ENCODE results near the gene ZNF625. TPM values are rescaled to one million over a fixed set of nuclear protein-coding genes. Genes with fewer than 3 reads are reported as not detected.

The ZNF625 gene
- polyA plus RNA-seq, 3 donors: 0.37 TPM; not detected in 2

DNA sequence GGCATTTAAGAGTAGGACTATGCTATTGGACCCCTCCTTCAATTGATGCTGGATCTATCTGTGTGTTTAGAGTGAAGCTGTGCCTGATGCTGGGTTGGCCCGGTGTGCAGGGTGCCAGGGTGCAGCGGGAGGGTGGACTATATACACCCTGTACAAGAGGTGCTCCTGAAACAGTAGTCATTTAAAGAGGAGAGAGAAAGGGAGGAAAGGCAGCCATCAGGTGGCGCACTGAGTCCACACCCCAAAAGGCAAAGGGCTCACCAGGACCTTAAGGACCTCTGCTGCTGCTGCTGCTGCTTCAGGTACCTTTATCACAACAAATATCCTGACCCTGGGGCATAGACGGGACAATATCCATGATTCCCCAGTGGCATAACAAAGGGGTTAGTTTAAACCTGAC lies 45.7 kb upstream of the ZNF625 start:
- Mint-ChIP-seq H3K9me3 (peaks cover 24 to 62% (median 54%) of the 10 kb centered on the region in 7 donors), H3K27ac (no peak overlapping the region), H3K36me3 (peaks cover 2 to 4% of the 10 kb centered on the region in 2 donors), H3K4me1 (peaks cover 4% of the 10 kb centered on the region), H3K4me3 (no peak overlapping the region), H3K27me3 (ENCODE audit: low read depth in 3 of 3) (peaks cover 0 to 1% (median 0%) of the 10 kb centered on the region in 3 donors)
- TF ChIP-seq, protein P1, sequence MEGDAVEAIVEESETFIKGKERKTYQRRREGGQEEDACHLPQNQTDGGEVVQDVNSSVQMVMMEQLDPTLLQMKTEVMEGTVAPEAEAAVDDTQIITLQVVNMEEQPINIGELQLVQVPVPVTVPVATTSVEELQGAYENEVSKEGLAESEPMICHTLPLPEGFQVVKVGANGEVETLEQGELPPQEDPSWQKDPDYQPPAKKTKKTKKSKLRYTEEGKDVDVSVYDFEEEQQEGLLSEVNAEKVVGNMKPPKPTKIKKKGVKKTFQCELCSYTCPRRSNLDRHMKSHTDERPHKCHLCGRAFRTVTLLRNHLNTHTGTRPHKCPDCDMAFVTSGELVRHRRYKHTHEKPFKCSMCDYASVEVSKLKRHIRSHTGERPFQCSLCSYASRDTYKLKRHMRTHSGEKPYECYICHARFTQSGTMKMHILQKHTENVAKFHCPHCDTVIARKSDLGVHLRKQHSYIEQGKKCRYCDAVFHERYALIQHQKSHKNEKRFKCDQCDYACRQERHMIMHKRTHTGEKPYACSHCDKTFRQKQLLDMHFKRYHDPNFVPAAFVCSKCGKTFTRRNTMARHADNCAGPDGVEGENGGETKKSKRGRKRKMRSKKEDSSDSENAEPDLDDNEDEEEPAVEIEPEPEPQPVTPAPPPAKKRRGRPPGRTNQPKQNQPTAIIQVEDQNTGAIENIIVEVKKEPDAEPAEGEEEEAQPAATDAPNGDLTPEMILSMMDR (IDR thresholded peaks at IDR 0.05): peak; percentile 14
- peaks cover 0 to 3% of the 10 kb centered on the region in 2 donors for H3K36me3 ChIP-seq (replicated peaks in 1 of 2; ENCODE audit: control insufficient read depth in 1 of 2, insufficient read depth in 2 of 2, low read length in 2 of 2)
- no peaks in the 10 kb centered on the region for H3K27me3 ChIP-seq (ENCODE audit: control insufficient read depth in 2 of 2, insufficient read depth in 2 of 2, low read length in 2 of 2)
- no peak overlapping the region for H3K9ac ChIP-seq (ENCODE audit: insufficient read depth, low read length, poor library complexity, severe bottlenecking)
- no peak overlapping the region for H2AFZ ChIP-seq (ENCODE audit: insufficient read depth, low read depth, low read length, poor library complexity, severe bottlenecking)
- intact Hi-C loops (cut with micrococcal nuclease): no loop called here
- 36% methylated on average over 4 of the region's 4 CpGs for WGBS (ENCODE audit: insufficient coverage)
- H3K9me3 ChIP-seq (replicated peaks in 1 of 2; ENCODE audit: control insufficient read depth in 1 of 2, insufficient read depth in 1 of 2, low read length in 2 of 2): peaks cover 32 to 57% of the 10 kb centered on the region in 2 donors
- H3K4me2 ChIP-seq (replicated peaks; ENCODE audit: extremely low read depth, low read length, poor library complexity, severe bottlenecking): no peak overlapping the region
- peak in 1 of 3 donors; percentile 1 for DNase-seq
- H4K20me1 ChIP-seq (ENCODE audit: insufficient read depth, low read length): no peaks in the 10 kb centered on the region
- H3K4me3 ChIP-seq (replicated peaks in 1 of 3; ENCODE audit: low read depth in 2 of 3, low read length in 3 of 3): no peak overlapping the region
- H3K27ac ChIP-seq (ENCODE audit: low read depth in 1 of 2, low read length in 2 of 2): no peak overlapping the region
- H3K4me1 ChIP-seq (ENCODE audit: control insufficient read depth in 1 of 2, insufficient read depth in 2 of 2, low read length in 2 of 2): no peaks in the 10 kb centered on the region
- no peaks in the 10 kb centered on the region for H3K79me2 ChIP-seq (ENCODE audit: insufficient read depth, low read length)

DNA sequence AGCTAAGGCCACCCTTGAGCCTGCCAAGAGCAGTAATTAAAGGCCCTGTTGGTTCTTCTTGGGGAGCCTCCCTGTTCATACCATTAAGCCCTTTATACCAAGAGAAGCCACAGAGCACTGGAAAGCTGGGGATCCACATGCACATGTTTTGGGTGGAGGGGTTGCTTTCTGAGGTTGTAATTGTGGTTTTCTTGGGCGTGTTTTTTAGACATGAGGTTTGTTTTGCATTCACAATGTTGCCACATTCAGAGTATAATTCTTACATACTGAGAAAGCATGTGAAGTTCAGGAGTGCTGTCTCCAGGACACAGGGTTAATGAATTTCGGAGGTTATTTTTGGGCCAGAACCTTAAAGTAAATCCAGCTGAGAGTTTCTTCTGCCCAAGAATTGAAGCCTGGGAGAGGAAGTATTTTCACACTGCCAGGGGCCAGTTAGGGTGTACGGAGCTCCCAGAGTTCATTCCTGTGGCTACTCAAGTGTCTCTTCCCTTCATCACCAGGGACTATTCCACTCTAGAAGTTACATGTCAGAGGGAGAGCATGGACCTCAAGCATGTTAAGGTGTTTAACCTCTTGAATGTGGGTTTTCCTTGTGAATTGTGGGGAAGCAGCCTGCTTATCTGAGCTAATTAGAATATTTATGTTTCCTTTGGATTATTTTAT lies 43.4 kb upstream of the ZNF625 start:
- no CpG with 5 or more reads among the region's 3 CpGs for WGBS (ENCODE audit: insufficient coverage)
- DNase-seq: no peak

More for the DNA sequence above, 43.4 kb upstream of the ZNF625 start:
- Histone ChIP-seq H3K4me2 (replicated peaks; ENCODE audit: extremely low read depth, low read length, poor library complexity, severe bottlenecking) (no peak overlapping the region), H3K79me2 (ENCODE audit: insufficient read depth, low read length) (no peaks in the 10 kb centered on the region), H3K4me3 (replicated peaks in 1 of 3; ENCODE audit: low read depth in 2 of 3, low read length in 3 of 3) (no peak overlapping the region), H3K27ac (ENCODE audit: low read depth in 1 of 2, low read length in 2 of 2) (no peak overlapping the region), H4K20me1 (ENCODE audit: insufficient read depth, low read length) (no peaks in the 10 kb centered on the region), H3K9me3 (replicated peaks in 1 of 2; ENCODE audit: control insufficient read depth in 1 of 2, insufficient read depth in 1 of 2, low read length in 2 of 2) (peaks cover 35 to 66% of the 10 kb centered on the region in 2 donors), H2AFZ (ENCODE audit: insufficient read depth, low read depth, low read length, poor library complexity, severe bottlenecking) (no peak overlapping the region), H3K36me3 (replicated peaks in 1 of 2; ENCODE audit: control insufficient read depth in 1 of 2, insufficient read depth in 2 of 2, low read length in 2 of 2) (no peaks in the 10 kb centered on the region), H3K4me1 (ENCODE audit: control insufficient read depth in 1 of 2, insufficient read depth in 2 of 2, low read length in 2 of 2) (peaks cover 0 to 6% of the 10 kb centered on the region in 2 donors), H3K27me3 (ENCODE audit: control insufficient read depth in 2 of 2, insufficient read depth in 2 of 2, low read length in 2 of 2) (peaks cover 0 to 11% of the 10 kb centered on the region in 2 donors), H3K9ac (ENCODE audit: insufficient read depth, low read length, poor library complexity, severe bottlenecking) (no peak overlapping the region)
- Mint-ChIP-seq H3K4me3 (no peak overlapping the region), H3K36me3 (peaks cover 6 to 12% of the 10 kb centered on the region in 2 donors), H3K27me3 (ENCODE audit: low read depth in 3 of 3) (peaks cover 7 to 20% (median 19%) of the 10 kb centered on the region in 3 donors), H3K9me3 (peaks cover 33 to 64% (median 55%) of the 10 kb centered on the region in 7 donors), H3K27ac (no peak overlapping the region), H3K4me1 (peaks cover 11% of the 10 kb centered on the region)
- TF ChIP-seq, protein P1 (IDR thresholded peaks at IDR 0.05): no peak
- intact Hi-C loops (cut with micrococcal nuclease): no loop called here

All from CD14-positive monocyte (primary cell).